HepG2 (cell line): Measurements from ENCODE around the gene RNU1-1. TPM values are rescaled to one million over a fixed set of nuclear protein-coding genes. Genes with fewer than 3 reads are reported as not detected.
"Not testable (repeated sequence)": the region's sequence is repeated elsewhere in the genome, so short reads cannot be mapped to it uniquely, and the experiment has no call there.

Experiments used
- ATAC-seq: fragments of 200-7000 bp; cut with Tn5 transposase; 3 replicates; pipeline ENCODE4 v1.9.1; 2020; ENCODE audit warnings: mild to moderate bottlenecking, moderate library complexity
- BruUV-seq: library from RNA; stranded (reverse); fragments of 400-500 nt; replicated peaks from 2 replicates; lab custom pipeline; 2021; lab: Mats Ljungman, UMichigan
- CTCF ChIA-PET: fragments of 300-600 bp; formaldehyde crosslinking; extraction: SDS; loops from one replicate; lab custom pipeline; 2021; ENCODE audit warnings: low total read pairs, inconsistent platforms, low intra/inter-chr PET ratio; lab: Yijun Ruan, JAX
- POLR2A ChIA-PET: fragments of 350-600 bp; sonication (Branson Sonifier 250); formaldehyde crosslinking; loops from one replicate; lab custom pipeline; 2020; ENCODE audit warnings: antibody characterized with exemption, inconsistent platforms; lab: Yijun Ruan, JAX
- DNase-seq: peaks from one replicate; pipeline ENCODE4 v3.0.0-alpha.2; 2015; ENCODE audit warnings: low spot score
- FAIRE-seq: peaks from 3 replicates; lab custom pipeline; 2011; peaks lifted over from hg19 to GRCh38; lab: Jason Lieb, UNC
- H2AFZ ChIP-seq: one replicate; pipeline ENCODE4 v1.6.1; 2011; ENCODE audit warnings: low read length, inconsistent platforms
- H3K27ac ChIP-seq: fragments of 300-600 bp; 3 replicates; pipeline ENCODE4 v1.8.0; 2011; ENCODE audit warnings: mixed run types, mild to moderate bottlenecking, mixed read lengths, low read length, inconsistent platforms; ENCODE audit not compliant: insufficient read depth; ENCODE audit errors: extremely low read length
- H3K27me3 ChIP-seq, 2 experiments: fragments of 200-600 bp in 1 of 2; 2 replicates in 1 of 2; 3 replicates in 1 of 2; pipeline versions ENCODE4 v1.6.0 to v1.8.0; 2011; ENCODE audit warnings: low read length in 2 of 2, mild to moderate bottlenecking in 2 of 2, moderate library complexity in 2 of 2, inconsistent platforms in 1 of 2; ENCODE audit not compliant: insufficient read depth in 2 of 2, control insufficient read depth in 1 of 2
- H3K36me3 ChIP-seq, 2 experiments: fragments of 200-600 bp in 1 of 2; replicated peaks in 1 of 2; 2 replicates in 1 of 2; 3 replicates in 1 of 2; pipeline versions ENCODE4 v1.5.1 to v1.8.0; 2011; ENCODE audit warnings: low read length in 2 of 2, inconsistent platforms in 1 of 2; ENCODE audit not compliant: insufficient read depth in 2 of 2, control insufficient read depth in 1 of 2
- H3K4me1 ChIP-seq: 2 replicates; pipeline ENCODE4 v1.5.1; 2012; ENCODE audit warnings: low read length, inconsistent platforms; ENCODE audit not compliant: insufficient read depth
- H3K4me2 ChIP-seq: 2 replicates; pipeline ENCODE4 v1.6.0; 2011; ENCODE audit warnings: low read depth, low read length, inconsistent platforms
- H3K4me3 ChIP-seq, 3 experiments: fragments of 200-600 bp in 1 of 3; sonication (generic), shearing (Covaris generic) in 1 of 3; replicated peaks in 1 of 3; 2 replicates each; pipeline ENCODE4 v1.5.1; 2011 to 2016; ENCODE audit warnings: low read length in 3 of 3, inconsistent platforms in 2 of 3, low read depth in 2 of 3, mild to moderate bottlenecking in 2 of 3, control low read depth in 1 of 3, mixed read lengths in 1 of 3; ENCODE audit not compliant: insufficient read depth in 1 of 3
- H3K79me2 ChIP-seq: one replicate; pipeline ENCODE4 v1.6.1; 2011; ENCODE audit warnings: low read length, inconsistent platforms; ENCODE audit not compliant: insufficient read depth
- H3K9ac ChIP-seq: 2 replicates; pipeline ENCODE4 v1.6.0; 2011; ENCODE audit warnings: mild to moderate bottlenecking, low read depth, low read length, inconsistent platforms; ENCODE audit not compliant: insufficient read depth
- H3K9me3 ChIP-seq: 2 replicates; pipeline ENCODE4 v1.5.1; 2012; ENCODE audit warnings: mild to moderate bottlenecking, low read length
- H4K20me1 ChIP-seq: 2 replicates; pipeline ENCODE4 v1.6.0; 2011; ENCODE audit warnings: inconsistent platforms, mild to moderate bottlenecking, low read length, moderate library complexity; ENCODE audit not compliant: insufficient read depth
- SOX6 ChIP-seq, 2 experiments: fragments of 450-650 bp in 1 of 2; sonication (generic) in 1 of 2; formaldehyde crosslinking in 1 of 2; IDR thresholded peaks; 2 replicates each; pipeline versions ENCODE4 v1.4.0 to v1.6.1; 2017 to 2020; ENCODE audit warnings: antibody characterized with exemption in 1 of 2, mild to moderate bottlenecking in 1 of 2, missing genetic modification reagents in 1 of 2
- TBX2 ChIP-seq: sonication (generic); formaldehyde crosslinking; IDR thresholded peaks from 2 replicates; pipeline ENCODE4 v1.5.0; 2020; ENCODE audit warnings: missing genetic modification reagents, mild to moderate bottlenecking, borderline replicate concordance
- ZNF652 ChIP-seq: IDR thresholded peaks from 2 replicates; pipeline ENCODE4 v1.6.1; 2016; ENCODE audit warnings: low read depth, borderline replicate concordance
- ZNF770 ChIP-seq: sonication (generic); formaldehyde crosslinking; IDR thresholded peaks from 2 replicates; pipeline ENCODE4 v1.5.0; 2020; ENCODE audit warnings: mild to moderate bottlenecking, missing genetic modification reagents
- WGBS: methylation state at CpG from one replicate; pipeline ENCODE4 v1.1.6; 2017; ENCODE audit warnings: low lambda C conversion rate; 5-methylcytosine and 5-hydroxymethylcytosine counted together
- in situ Hi-C: cut with HindIII; loops from 2 replicates; pipeline ENCODE4 v1.10.0; 2017; ENCODE audit warnings: low pct_unique_long_range_greater_than_20kb; ENCODE audit not compliant: extremely low pct_ligation_motif_present
- intact Hi-C: fragments of 100-400 bp; cut with micrococcal nuclease; formaldehyde crosslinking; loops from one replicate; pipeline ENCODE4 v1.10.0; 2022; ENCODE audit not compliant: unreplicated experiment
- polyA plus RNA-seq, 8 experiments: library from polyadenylated mRNA; depleted of rRNA in 3 of 8; stranded (reverse) in 7 of 8; unstranded in 1 of 8; fragments of >200 nt; fragmentation: Illumina TruSeq in 4 of 8; extraction: Trizol in 4 of 8; gene quantifications; 2 replicates each; pipeline versions ENCODE4 v1.2.1 to v1.2.3, GENCODE V29; 2011 to 2016; ENCODE audit warnings: low read depth in 4 of 8, missing spikeins in 1 of 8, mixed read lengths in 1 of 8; ENCODE audit not compliant: insufficient read depth in 1 of 8
- total RNA-seq, 5 experiments: library from RNA; depleted of rRNA; stranded (reverse); fragments of >200 nt; fragmentation: Illumina TruSeq; extraction: Trizol; gene quantifications; 2 replicates each; pipeline ENCODE4 v1.2.3, GENCODE V29; 2016; ENCODE audit warnings: low read depth in 1 of 5
- TF ChIP-seq, protein P1 (sequence below): sonication (generic); formaldehyde crosslinking; IDR thresholded peaks from 2 replicates; pipeline ENCODE4 v1.4.0; 2020; ENCODE audit warnings: low read depth, mild to moderate bottlenecking, missing genetic modification reagents

RNU1-1 gene
- total and polyA plus RNA-seq, 2 of the 13 experiments (the other 11 are each of a cell fraction or from before 2014, with no cell fraction given): under 0.01 to 11,018 TPM

- TF ChIP-seq, protein P1, sequence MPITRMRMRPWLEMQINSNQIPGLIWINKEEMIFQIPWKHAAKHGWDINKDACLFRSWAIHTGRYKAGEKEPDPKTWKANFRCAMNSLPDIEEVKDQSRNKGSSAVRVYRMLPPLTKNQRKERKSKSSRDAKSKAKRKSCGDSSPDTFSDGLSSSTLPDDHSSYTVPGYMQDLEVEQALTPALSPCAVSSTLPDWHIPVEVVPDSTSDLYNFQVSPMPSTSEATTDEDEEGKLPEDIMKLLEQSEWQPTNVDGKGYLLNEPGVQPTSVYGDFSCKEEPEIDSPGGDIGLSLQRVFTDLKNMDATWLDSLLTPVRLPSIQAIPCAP (CRISPR knock-in tag): no peak
These were observed 15.3 kb downstream of the RNU1-1 start (continued) for GRCh38 chr1:16498573-16499413.

- intact Hi-C loops; in situ Hi-C loops; H3K27ac ChIP-seq; CTCF ChIA-PET; H3K36me3 ChIP-seq; H2AFZ ChIP-seq; FAIRE-seq; H4K20me1 ChIP-seq; H3K79me2 ChIP-seq; H3K9me3 ChIP-seq; ATAC-seq; BruUV-seq; H3K27me3 ChIP-seq; DNase-seq; TF ChIP-seq SOX6 (IDR thresholded peaks at IDR 0.05): not testable (repeated sequence)
- POLR2A ChIA-PET: interaction anchor here (1.3 kb wide), 1 partner anchor 57 kb away, joined by 3 read pairs; the partner anchor contains the start of gene NECAP2
- peak overlapping the region; percentile 65 for H3K4me2 ChIP-seq
- TF ChIP-seq SOX6 (CRISPR knock-in tag; IDR thresholded peaks at IDR 0.05) (0 out of 2 replicates have a peak, but pooled peaks have one; percentile 10), ZNF652 (CRISPR knock-in tag) (peak; percentile 37; the same call in 1 of the 2 replicates), TBX2 (peak; percentile 4; the same call in 1 of the 2 replicates), ZNF770 (CRISPR knock-in tag) (0 out of 2 replicates have a peak, but pooled peaks have one; percentile 83)
- 62% methylated on average over 2 of the region's 10 CpGs for WGBS
- H3K4me3 ChIP-seq: peak overlapping the region; percentile 86 to 93 (median 92); a peak in 5 of 6 replicates
- H3K4me1 ChIP-seq: peaks cover 36% of the 10 kb centered on the region
- H3K9ac ChIP-seq: peak overlapping the region; percentile 68
These were observed 16.0 kb downstream of the RNU1-1 start for GRCh38 chr1:16498047-16498446.
